Stimulated activated naive CD4-positive, alpha-beta T cell (primary cell): Measurements from ENCODE around the gene NEMP2.
"Not testable (repeated sequence)": the region's sequence is repeated elsewhere in the genome, so short reads cannot be mapped to it uniquely, and the experiment has no call there.

ENCODE experiments used
- DNase-seq, 6 experiments: peaks; one replicate each; lab custom pipeline; 2025; lab: John Stamatoyannopoulos, UW

The NEMP2 gene

GRCh38 chr2:190490502-190490901 is 44.0 kb downstream of the NEMP2 start:
- DNase-seq, result no peak

- DNase-seq, result no peak
Observed at GRCh38 chr2:190489475-190489874, 45.0 kb downstream of the NEMP2 start.

- no peak for DNase-seq
Observed at GRCh38 chr2:190488516-190489233, 45.8 kb downstream of the NEMP2 start.

DNA sequence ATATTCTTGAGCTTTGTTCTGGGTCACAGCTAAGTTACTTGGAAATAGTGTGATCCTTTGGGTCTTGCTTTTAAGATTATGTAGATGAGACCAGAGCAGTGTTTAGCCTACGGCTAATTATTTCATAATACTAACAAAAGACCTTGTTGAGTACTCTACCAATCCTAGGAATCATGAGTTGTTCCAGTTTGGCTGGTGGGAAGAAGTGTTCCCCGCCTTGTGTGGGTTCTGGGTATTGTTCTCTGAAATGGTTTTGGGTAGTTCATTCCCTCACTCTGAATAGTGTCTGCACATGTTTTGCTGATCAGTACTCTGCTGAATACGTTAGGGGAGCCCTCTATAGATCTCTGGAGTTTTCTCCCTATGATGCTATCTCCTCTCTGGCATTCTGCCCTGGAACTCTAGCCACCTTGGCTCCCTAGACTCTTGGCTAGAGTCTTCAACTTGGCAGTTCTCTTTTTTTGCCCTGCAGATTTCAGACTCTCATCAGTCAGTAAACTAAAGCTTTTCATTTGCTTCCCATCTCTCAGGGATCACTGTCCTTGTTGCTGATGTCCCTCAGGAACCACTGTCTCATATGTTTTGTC is 48.4 kb downstream of the NEMP2 start:
- no peak for DNase-seq

- no peak for DNase-seq
Observed at GRCh38 chr2:190482451-190482850, 52.1 kb downstream of the NEMP2 start.

GRCh38 chr2:190481339-190481738 is 53.2 kb downstream of the NEMP2 start:
- no peak for DNase-seq

- no peak for DNase-seq
Observed at GRCh38 chr2:190478572-190479195, 55.8 kb downstream of the NEMP2 start.

GRCh38 chr2:190477661-190478454 is 56.7 kb downstream of the NEMP2 start:
- DNase-seq, result no peak

DNA sequence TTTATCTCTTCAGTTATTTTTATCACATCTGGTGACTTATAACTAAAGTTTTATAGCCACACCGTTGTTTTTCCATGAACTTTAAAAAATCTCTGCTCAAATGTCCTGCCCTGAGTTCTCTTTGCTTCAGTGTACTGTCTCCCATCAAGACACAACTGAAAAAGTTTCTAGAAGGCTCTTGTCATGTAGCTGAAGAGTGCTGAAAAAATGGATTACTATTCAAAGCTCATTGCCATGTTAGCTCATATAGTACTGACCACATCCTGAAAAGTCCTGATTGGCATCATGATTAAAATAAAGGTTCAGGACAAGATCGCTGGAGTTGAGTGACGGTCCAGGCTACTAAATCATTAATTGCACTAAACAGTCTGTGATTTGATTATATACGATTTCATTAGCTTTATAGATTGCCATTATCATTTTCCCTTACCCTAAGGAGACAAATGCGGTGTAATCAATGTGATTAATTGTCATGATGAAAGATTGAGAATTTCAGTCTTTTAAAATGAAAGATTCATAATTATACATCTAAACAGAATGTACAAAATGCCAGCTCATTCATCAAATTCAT is 64.2 kb downstream of the NEMP2 start:
- DNase-seq, result no peak

DNA sequence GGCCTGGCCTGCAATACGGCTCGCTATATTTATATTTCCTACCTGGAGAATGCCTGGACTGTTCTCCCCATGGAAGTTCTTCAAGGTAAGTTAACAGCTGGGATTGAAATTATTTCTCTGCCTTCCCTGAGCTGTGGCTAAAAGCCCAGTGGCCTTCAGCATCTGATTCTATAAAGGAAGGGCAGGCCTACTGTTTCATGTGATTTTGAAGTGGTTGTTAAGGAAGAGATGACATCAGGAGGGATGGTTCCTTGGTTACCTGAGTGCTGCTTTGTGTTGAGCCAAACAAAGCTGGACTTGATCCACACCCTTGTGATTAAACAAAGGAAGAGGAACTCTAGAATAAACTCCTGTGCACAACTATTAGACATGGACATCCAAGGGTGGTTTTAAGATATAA is 64.8 kb downstream of the NEMP2 start:
- DNase-seq, result no peak

DNA sequence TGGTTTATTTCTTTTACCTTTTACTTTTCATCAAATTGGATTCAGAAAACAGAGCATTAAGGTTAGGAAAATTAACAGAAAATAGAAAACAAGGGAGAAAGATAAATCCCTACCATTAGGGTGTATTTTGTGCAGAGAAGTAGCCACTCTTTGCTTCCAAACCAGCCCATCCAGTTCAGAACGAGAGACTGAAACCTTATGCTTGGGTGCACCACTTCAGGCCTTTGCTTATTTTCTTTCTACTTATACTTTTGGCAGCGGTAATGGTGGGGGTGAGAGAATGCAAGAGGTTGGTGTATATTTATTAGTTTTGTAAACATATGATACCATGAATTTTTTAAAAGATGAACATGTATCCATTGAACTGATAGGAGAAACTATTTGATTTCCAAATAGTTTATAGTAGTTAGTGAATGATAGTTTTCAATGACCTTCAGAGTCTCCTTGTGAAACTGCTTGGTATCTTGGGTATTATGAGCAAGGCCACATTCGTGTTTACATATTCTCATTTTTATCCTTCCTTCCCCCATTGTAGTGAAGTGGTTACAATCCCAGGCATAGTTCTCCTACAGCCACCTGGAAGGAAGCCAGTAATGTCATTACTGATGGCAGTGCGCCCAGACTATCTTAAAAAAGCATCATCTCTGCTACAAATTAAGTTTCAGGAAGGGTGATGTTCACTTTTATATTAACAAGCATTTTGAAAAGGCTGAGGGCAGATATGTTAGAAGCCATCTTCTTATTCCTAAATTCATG is 65.5 kb downstream of the NEMP2 start:
- DNase-seq, result no peak

DNA sequence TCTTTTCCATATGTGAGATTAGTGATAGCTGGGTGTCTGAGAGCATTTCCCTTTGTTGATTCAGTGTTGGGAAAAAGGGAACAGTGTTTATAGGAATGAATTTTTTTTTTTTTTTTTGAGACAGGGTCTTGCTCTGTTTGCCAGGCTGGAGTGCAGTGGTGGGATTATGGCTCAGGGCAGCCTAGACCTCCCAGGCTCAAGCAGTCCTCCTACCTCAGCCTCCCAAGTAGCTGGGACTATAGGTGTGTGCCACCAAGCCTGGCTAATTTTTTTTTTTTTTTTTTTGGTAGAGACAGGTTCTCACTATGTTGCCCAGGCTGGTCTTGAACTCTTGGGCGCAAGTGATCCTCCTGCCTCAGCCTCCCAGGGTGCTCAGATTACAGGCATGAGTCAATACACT is 66.2 kb downstream of the NEMP2 start:
- not testable (repeated sequence) for DNase-seq

- no peak for DNase-seq
Observed at GRCh38 chr2:190467575-190468083, 66.9 kb downstream of the NEMP2 start.

- DNase-seq, result no peak
Observed at GRCh38 chr2:190466819-190467446, 67.6 kb downstream of the NEMP2 start.

- no peak for DNase-seq
Observed at GRCh38 chr2:190465060-190465459, 69.5 kb downstream of the NEMP2 start.

- no peak for DNase-seq
Observed at GRCh38 chr2:190462611-190463010, 71.9 kb downstream of the NEMP2 start.

- no peak for DNase-seq
Observed at GRCh38 chr2:190462181-190462580, 72.3 kb downstream of the NEMP2 start.

GRCh38 chr2:190460487-190460886 is 74.0 kb downstream of the NEMP2 start:
- no peak for DNase-seq

DNA sequence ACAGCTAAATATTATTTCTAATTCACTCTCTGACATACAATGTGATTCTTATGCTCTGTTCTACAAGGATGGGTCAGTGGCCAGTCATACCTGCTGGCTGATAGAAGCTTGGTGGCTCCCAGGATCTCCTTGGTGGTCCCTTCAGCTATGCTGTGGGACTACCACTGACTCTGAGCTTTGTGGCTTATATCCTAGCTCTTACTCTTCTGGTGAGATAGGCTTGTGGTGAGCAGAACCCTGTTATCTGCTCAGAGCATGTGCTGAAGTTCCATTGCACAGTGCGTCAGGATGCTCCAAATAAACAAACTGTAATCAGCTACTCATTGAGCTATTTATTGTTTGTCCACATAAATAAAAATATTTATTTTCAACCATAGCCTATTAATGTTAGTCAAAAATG is 74.6 kb downstream of the NEMP2 start:
- DNase-seq, result no peak

- DNase-seq, result no peak
Observed at GRCh38 chr2:190458352-190459107, 76.0 kb downstream of the NEMP2 start.
